HFF-Myc (cell line): ENCODE data around the gene BST1.

Experiments used
- DNase-seq: peaks from one replicate; pipeline ENCODE4 v3.0.0-alpha.2; 2011; ENCODE audit warnings: low read depth; ENCODE audit errors: extremely low read depth
- H3K4me3 ChIP-seq: replicated peaks from 2 replicates; pipeline ENCODE4 v1.5.1; 2011; ENCODE audit warnings: low read depth, mild to moderate bottlenecking, control low read depth, low read length
- CTCF ChIP-seq: IDR thresholded peaks from 2 replicates; pipeline ENCODE4 v1.5.1; 2012; ENCODE audit warnings: mild to moderate bottlenecking, low read depth, low read length, control low read depth; ENCODE audit errors: missing control alignments

BST1 gene

GRCh38 chr4:15740764-15741404 is 38.0 kb downstream of the BST1 start:
- no peak for TF ChIP-seq CTCF
- no peak overlapping the region for H3K4me3 ChIP-seq
- no peak for DNase-seq

GRCh38 chr4:15742083-15742582 is 39.3 kb downstream of the BST1 start:
- no peak for DNase-seq
- H3K4me3 ChIP-seq, result no peak overlapping the region
- TF ChIP-seq CTCF, result no peak

DNA sequence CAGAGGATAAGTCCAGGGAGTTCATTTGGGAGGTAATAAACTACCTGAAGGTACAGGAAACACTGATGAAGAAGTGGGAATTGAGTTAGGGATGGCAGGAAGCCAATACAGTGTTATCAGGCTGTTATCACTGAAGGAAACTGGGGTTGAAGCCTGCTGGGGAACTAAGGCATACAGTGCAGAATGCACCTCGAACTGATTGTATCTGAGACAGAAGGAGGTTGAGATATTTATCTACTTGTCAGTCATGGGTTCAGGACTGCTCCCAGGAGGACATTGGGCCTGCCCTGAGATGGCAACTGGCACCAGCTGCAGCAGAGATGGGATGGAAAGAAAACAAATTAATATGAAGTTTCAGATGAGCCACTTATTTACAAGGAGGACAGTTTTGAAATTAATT is 39.8 kb downstream of the BST1 start:
- no peak overlapping the region for H3K4me3 ChIP-seq
- DNase-seq, result no peak
- TF ChIP-seq CTCF, result no peak

DNA sequence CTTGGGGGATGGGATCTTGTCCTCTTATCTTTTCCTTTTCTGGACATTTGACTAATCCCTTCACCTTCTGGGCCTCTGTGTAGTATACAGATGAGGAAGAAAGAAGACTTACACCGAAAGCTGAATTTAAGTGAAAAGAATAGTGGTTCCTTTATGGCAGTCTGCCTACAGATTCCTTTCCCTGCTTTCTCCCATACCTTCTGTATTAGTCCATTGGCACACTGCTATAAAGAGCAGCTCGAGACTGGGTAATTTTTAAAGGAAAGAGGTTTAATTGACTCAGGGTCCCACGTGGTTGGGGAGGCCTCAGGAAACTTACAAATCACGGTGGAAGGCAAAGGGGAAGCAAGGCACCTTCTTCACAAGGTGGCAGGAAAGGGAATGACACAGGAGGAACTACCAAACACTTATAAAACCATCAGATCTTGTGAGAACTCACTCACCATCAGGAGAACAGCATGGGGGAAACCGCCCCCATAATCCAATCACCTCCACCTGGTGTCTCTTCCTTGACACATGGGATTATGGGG is 41.2 kb downstream of the BST1 start:
- TF ChIP-seq CTCF, result no peak
- H3K4me3 ChIP-seq, result no peak overlapping the region
- no peak for DNase-seq

- TF ChIP-seq CTCF, result no peak
- no peak overlapping the region for H3K4me3 ChIP-seq
- DNase-seq, result no peak
Observed at GRCh38 chr4:15746110-15746509, 43.2 kb downstream of the BST1 start.

DNA sequence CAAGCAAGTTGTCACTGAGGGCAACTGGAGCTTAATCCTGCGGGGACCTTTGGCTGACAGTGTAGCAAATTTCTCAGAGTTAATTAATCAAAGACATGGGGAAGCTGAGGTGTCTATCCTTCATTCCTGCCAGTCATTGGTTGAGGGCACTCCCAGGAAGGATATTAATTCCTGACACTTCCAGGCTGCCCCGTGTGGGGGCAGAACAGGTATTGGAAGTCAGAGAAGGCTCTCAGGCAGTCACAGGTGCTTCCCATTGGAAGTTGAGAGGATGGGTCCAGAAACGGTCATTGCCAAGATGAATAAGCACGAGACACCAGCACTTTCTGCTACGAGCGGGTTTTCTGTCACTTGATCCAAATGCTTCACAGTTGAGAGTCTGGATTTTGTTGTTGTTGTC is 46.1 kb downstream of the BST1 start:
- TF ChIP-seq CTCF, result no peak
- DNase-seq, result no peak
- no peak overlapping the region for H3K4me3 ChIP-seq
